Measurements from ENCODE around the gene SLC35F4.

SLC35F4 gene

DNA sequence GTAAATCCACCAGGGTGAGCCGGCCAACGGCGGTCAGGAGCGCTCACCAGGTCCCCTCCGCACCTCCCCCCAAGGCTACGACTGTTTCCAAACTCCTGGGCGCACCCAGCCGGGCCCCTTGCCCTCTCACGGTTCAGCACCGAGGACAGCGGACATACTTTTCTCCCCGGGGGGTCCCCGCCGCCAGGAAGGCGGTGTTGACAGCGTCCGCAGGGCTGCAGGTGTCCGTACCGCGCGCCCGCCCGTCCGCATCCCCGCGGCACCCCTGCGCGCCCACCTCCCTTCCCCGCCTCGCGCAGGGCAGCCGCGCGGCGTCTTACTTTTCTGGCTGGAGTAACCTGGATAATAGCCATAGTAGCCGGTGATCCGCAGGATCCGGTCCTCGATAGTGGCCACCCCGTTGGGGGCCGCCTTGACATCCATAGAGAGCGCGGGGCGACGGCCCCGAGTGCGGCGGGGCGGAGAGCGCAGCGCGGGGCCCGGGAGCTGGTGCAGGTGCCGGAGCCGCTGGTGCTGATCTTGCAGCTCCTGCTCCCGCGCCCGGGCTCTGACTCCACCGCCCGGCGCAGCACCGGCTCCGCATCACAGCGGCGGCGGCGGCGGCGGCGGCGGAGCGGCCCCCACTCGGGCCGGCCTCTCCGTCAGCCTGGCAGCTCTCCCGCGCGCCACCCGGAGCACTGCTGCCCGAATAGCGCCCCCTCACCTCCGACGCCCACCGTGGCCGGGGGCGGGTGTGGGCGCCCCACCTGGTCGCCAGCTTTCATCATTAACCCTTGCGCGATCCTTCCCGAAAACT, at the start of gene SLC35F4:
Gene SLC35F4, minus strand, starts transcription at position 690 of the 796 bp plus-strand sequence.
- TF ChIP-seq, protein P1, sequence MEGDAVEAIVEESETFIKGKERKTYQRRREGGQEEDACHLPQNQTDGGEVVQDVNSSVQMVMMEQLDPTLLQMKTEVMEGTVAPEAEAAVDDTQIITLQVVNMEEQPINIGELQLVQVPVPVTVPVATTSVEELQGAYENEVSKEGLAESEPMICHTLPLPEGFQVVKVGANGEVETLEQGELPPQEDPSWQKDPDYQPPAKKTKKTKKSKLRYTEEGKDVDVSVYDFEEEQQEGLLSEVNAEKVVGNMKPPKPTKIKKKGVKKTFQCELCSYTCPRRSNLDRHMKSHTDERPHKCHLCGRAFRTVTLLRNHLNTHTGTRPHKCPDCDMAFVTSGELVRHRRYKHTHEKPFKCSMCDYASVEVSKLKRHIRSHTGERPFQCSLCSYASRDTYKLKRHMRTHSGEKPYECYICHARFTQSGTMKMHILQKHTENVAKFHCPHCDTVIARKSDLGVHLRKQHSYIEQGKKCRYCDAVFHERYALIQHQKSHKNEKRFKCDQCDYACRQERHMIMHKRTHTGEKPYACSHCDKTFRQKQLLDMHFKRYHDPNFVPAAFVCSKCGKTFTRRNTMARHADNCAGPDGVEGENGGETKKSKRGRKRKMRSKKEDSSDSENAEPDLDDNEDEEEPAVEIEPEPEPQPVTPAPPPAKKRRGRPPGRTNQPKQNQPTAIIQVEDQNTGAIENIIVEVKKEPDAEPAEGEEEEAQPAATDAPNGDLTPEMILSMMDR (conservative IDR thresholded peaks at IDR 0.05; ENCODE audit: low read length): no peak
- no peak for DNase-seq (ENCODE audit: low read depth)
- no peak within 1 kb of the TSS for H3K4me3 ChIP-seq (ENCODE audit: low read length)

DNA sequence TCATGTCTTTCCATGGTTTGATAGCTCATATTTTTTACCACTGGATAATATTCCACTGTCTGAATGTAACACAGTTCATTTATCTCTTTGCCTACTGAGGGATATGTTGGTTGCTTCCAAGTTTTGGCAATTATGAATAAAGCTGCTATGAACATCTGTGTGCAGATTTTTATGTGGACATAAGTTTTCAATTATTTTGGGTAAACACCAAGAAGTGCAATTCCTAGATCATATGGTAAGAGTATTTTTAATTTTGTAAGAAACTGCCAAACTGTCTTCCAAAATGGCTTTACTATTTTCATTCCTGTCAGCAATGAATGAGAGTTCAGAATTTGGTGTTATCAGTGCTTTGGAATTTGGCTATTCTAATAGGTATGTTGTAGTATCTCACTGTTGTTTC, 43.7 kb upstream of the SLC35F4 start:
- DNase-seq (ENCODE audit: low read depth): no peak
- H3K4me3 ChIP-seq (ENCODE audit: low read length): no peak overlapping the region
- TF ChIP-seq, protein P1 (conservative IDR thresholded peaks at IDR 0.05; ENCODE audit: low read length): no peak

DNA sequence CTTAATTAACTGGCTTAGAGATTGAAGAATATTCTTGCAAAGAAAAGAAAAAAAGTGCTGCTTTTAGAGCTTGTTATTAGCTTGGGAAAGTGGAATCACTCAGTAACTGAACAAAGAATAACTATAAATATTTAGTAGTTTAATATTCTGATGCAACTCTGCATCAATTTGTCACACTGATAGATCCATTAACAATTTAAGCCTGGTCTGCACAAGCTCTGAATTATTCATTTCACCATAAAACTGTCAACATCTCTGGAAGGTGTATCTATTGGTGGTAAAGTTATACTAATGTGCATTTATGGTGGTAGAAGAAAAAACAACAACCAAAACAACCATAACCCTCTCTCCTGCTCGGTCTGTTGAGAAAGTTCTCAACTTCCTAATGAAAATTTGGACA, 38.1 kb upstream of the SLC35F4 start:
- TF ChIP-seq, protein P1 (conservative IDR thresholded peaks at IDR 0.05; ENCODE audit: low read length): no peak
- H3K4me3 ChIP-seq (ENCODE audit: low read length): no peak overlapping the region
- no peak for DNase-seq (ENCODE audit: low read depth)

DNA sequence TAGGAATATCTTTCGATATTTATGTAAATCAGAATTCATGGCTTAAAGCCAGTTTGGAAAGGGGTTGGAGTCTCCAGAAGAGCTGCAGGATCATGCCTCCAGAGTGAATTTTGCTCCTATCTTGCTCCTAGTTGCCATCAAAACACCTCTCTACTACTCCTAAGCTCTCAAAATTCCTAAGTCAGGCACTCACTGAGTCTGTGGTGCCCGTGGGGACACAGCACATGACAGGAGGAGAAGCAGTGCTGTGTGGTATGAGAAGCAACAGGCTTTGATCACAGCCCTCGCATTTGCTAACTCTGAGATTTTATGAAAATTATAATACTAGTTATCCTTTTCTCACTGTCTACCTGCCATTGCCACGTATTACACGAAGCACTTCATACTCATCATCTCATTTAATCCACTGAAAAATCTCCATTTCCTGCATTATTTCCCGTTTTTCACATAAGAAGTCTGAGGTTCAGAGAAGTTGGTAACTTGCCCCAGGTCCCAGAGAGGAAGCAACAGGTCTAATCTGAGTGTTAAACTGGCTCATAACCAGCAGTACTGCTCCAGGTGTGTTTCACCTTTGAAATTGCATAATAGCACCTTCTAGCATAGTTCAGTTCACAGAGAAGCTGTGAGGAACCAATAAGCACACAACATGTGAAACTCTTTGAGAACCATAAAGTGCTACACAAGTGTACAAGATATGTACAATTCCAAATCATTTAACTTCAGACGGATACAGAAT, 33.1 kb upstream of the SLC35F4 start:
- DNase-seq (ENCODE audit: low read depth): no peak
- H3K4me3 ChIP-seq (ENCODE audit: low read length): no peak overlapping the region
- TF ChIP-seq, protein P1 (conservative IDR thresholded peaks at IDR 0.05; ENCODE audit: low read length): no peak

DNA sequence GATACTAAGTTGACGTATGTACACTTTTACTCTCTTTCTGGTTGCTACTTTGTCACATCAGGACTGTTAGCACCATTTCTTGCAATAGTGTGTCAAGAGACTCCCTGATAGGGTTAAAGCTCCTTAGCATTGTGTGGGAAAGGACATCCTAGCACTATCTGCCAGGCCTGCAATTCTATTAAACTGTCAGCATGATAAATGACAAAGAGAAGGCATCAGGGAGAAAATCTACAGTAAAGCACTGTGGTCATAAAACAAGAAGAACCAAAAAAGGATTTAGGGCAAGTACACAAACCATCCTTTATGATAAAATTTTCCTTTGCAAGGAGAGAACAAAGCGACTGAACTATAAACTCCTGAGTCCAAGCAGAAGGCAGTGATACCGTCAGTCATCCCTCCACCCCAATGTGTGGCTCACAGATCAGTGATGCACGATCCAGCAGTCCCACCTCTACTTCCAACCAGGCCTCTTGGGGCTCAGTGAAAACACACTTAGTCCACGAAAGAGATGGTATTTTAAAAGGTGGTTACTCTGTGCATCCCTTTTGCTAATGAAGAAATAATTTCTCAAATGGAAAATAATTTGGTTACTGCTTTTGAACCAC, 31.4 kb upstream of the SLC35F4 start:
- DNase-seq (ENCODE audit: low read depth): no peak
- TF ChIP-seq, protein P1 (conservative IDR thresholded peaks at IDR 0.05; ENCODE audit: low read length): no peak
- no peak overlapping the region for H3K4me3 ChIP-seq (ENCODE audit: low read length)

DNA sequence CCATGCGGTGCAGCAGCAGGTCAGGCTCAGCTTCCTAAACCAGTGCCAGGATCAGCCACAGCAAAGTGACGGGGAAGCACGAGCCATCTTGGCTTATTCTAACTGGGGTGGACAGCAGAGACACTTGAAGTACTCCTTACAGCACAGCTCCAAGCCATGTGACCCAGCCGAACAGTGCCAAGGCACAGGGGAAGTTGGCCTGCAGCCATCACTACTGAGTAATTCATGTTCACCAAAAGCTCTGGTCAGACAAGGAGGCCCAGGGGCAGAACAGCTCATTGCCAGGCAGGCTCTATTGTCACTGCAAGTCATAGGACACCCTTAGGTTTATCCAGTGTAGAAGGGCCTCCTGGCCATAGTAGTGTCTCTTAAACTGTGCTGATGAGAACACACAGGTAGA, 23.4 kb upstream of the SLC35F4 start:
- H3K4me3 ChIP-seq (ENCODE audit: low read length): no peak overlapping the region
- TF ChIP-seq, protein P1 (conservative IDR thresholded peaks at IDR 0.05; ENCODE audit: low read length): no peak
- DNase-seq (ENCODE audit: low read depth): peak; percentile 43
